Activated CD8-positive, alpha-beta memory T cell treated with anti-CD3 and anti-CD28 coated beads, Interleukin-2, amount 50 U/mL, for 1 hour (primary cell): ENCODE results near the gene SPOPL.

Experiments used
- DNase-seq: peaks from one replicate; pipeline ENCODE4 v3.0.0-alpha.2; 2020; ENCODE audit errors: extremely low read depth

The SPOPL gene

DNA sequence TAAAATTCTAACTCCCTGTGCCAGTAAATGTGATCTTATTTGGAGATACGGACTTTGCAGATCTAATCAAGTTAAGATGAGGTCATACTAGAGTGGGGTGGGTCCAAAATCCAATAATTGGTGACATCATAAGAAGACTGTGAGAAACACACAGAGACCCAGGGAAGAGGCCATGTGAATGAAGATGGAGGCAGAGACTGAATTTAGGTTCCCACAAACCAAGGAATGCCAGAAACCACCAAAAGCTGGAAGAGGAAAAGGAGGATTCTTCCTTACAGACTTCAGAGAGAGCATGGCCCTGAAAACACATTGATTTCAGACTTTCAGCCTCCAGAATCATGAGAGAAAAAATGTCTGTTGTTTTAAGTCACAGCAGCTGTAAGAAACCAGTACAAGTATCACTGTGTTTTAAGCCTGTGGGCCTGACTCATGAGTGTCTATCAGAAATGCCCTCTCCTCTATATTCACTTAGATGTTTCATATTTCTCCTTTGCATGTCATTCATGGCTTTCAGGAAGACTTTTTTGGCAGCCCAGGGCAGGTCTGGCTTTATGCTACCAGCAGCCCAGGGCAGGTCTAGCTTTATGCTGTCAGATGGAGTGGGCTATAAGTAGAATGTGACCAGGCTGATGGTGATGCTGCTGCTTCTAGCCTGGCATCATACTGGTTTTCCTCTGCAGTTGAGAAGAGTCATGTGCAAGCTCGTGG, 100.0 kb downstream of the SPOPL start:
- DNase-seq: no peak

DNA sequence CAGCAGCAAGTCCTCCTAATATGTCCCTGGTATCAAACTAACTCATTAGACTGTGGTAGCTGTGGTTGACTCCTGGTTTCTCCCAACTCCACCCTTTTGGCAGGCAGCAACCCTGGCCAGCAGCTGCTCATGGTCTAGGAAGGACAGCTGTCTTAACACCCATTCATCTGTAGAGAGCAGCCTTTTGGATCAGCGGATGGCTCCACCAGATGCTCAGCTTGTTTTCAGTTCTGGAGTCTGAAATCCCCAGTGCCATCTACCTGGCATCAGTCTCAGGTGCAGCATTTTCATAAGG, 100.5 kb downstream of the SPOPL start:
- DNase-seq: no peak

DNA sequence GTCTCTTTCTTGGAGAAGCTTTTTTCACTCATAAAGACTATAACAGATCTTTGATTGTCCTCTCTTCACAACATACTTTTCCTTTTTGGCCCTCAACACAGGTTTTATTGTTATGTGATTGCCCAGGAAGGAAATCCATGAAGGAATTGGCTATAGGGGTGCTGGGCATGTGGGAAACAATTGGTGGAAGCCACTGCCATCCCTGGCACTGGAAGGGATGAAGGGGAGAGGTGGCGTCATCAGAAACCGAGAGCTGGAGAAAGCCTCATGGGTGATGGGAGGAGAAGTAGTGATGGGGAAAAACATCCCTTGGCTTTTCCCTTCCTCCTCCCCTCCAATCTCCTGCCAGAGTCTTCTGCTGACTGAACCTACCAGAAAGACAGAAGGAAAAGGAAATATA, 106.2 kb downstream of the SPOPL start:
- no peak for DNase-seq

DNA sequence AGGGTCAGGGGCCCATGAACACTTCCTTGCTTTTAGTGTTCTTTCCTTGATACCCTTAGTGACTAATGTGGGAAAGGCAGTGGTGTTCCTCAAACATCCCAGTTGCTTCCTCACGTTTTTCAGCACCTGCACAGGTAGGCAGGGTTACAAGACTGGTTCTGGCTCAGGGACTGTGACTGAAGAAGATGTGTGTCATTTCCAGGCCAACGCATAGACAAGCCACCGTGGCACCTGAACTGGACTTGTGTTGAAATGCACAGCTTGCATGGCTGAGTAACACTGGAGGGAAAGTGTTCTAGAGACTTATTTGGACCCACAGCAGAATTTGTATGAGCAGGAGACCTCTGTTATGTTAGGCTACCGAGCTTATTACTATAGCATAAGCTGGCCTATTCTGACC, 107.9 kb downstream of the SPOPL start:
- no peak for DNase-seq

DNA sequence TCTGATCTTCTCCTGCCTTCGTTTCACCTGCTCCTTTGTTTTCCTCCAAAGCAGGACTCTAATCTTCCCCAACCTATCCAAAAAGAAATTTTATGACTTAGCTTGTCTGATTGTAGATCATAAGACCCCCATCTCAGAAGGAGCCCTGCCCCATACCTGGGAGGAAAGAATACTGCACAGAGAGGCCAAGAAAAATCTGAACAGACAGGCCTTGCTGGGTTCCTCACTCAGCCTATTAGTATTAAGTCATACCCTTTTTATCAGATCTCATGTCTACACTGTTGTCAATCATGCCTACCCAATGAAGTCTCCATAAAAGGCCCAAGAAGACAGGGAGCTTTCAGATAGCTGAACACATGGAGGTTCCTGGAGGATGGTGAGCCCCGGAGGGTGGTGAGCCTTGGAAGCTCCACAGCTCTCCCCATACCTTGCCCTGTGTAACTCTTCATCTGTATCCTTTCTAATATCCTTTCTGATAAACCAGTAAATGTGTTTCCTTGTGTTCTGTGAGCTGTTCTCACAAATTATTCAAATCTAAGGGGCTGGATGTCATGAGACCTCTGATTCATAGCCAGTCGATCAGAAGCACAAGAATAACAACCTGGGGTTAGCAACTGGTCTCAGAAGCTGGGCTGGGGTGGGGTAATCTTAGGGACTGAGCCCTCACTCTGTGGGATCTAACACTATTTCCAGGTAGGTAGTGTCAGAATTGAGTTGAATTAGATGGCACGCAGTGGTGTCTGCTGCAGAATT, 108.8 kb downstream of the SPOPL start:
- no peak for DNase-seq

DNA sequence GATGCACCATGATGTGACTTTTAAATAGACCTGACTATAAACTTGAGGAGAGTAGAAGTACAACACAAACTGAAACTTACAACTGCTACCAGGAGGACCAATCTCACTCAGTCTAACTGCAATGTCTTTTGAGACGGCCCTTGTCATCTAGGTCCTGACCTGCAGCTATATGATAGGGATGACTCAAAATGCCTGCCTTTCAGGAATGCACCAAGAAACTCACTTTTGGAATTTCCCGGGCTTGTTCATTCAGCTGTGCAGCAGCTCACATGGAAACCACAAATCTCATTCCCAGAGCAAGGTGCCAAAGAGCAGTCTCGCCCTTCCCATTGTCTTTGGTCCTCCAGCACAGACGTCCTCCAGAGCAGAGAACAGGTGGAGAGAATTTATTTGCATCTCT, 113.7 kb downstream of the SPOPL start:
- no peak for DNase-seq

DNA sequence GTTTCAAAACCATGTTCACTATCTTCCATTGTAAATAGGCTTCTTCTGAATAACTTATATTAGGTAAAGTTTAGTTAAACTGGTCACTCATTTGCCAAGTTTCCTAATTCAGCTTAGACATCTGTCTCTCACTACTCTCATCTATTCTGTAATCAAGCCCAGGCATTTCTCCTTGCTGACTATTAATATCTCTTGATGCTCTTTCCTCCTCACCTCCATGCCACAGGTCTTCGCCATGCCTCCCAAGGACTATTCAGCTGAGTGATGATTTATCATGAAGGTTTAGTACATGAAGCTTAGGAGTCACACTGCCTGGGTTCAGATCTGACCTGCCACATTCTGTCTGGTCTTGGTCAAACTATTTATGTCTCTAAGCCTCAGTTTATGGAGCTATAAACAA, 115.5 kb downstream of the SPOPL start:
- no peak for DNase-seq

DNA sequence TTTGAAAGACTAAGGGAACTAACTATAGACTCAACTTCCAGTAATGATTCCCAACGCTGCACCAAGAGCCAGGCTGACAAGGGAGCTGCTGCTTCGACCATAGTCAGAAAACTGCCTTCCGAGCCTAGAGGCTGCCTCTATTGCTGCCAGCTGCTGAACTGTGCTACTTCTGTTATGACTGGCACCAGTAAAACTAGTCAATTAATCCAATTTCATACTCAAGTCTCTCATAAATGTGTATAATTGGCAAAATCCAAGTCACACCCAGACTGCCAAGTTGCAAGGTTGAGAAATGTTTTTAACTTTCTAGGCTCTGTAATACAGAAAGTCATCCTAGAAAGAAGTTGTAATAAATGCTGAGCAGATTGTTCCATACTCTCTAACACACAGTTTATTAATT, 117.4 kb downstream of the SPOPL start:
- no peak for DNase-seq

DNA sequence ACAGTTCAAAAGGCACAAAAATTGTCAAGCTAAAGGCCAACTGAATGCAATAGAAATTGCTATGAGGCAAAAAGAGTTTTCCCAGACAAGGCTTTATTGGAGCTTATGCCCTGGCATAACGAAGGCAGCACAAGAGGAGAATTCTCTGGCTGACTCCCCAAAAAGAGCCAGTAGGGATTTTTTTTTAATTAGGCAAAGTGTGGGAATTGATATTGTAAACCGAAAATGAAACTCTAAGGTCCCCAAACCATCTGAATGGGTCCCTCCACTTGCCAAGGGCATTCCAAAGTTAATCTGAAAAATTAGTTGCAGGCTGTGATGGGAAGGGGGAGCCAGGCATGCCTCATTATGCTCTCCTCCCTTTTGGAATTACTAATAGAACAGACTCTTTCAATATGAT, 118.9 kb downstream of the SPOPL start:
- no peak for DNase-seq

DNA sequence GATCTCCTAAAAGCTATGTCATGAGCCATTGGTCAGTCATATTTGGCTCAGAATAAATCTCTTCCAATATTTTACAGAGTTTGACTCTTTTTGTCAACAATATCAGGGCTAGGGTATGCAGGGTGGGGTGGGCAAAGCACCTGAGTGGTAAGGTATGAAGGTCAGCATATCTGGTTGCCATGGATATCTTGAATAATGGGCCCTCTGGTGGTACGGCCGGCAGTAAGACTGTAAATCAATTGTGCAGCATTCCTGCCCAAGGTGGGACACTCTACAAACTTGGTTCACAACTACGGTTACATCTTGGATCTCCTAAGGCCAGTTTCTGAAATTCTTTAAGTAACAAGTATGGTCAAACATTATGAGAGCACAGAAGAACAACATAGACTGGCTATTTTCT, 119.6 kb downstream of the SPOPL start:
- no peak for DNase-seq

DNA sequence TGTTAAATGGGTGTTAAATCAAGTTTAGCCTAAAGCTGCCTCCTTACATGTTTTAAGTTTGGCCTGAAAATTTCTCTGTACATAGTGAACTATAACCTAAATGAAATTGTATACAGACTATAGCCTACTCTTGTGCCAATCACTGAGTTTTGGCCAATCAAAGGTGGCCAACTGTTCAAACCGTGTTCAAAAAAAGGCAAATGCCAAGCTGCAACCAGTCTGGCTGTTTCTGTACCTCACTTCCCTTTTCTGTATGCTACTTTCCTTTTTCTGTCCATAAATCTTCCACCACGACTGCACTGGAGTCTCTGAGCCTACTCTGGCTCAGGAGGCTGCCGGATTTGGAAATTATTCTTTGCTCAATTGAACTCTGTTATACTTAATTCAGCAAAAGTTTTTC, 121.0 kb downstream of the SPOPL start:
- DNase-seq: no peak
